SH-SY5Y (cell line): ENCODE measurements around the gene STAMBP.

Experiments used
- GATA2 ChIP-seq: IDR thresholded peaks from 2 replicates; pipeline ENCODE4 v1.6.1; 2011; ENCODE audit warnings: mild to moderate bottlenecking, low read depth, low read length
- GATA3 ChIP-seq: IDR thresholded peaks from 2 replicates; pipeline ENCODE4 v1.6.1; 2011; ENCODE audit warnings: low read depth, mild to moderate bottlenecking, low read length, moderate library complexity

Gene STAMBP

GRCh38 chr2:73827660-73828388, 937 bp upstream of the STAMBP start:
- TF ChIP-seq GATA2 (no peak), GATA3 (no peak)

- TF ChIP-seq GATA2 (no peak), GATA3 (no peak)
These were observed 358 bp upstream of the STAMBP start for GRCh38 chr2:73828389-73828817.

GRCh38 chr2:73830871-73831401, 2.2 kb downstream of the STAMBP start:
- TF ChIP-seq GATA2, result no peak
- no peak for TF ChIP-seq GATA3

- no peak for TF ChIP-seq GATA3
- TF ChIP-seq GATA2, result no peak
These were observed 4.2 kb downstream of the STAMBP start for GRCh38 chr2:73832930-73833329.

- TF ChIP-seq GATA3 (no peak), GATA2 (no peak)
These were observed 7.6 kb downstream of the STAMBP start for GRCh38 chr2:73836141-73836943.

GRCh38 chr2:73837847-73838585, 9.3 kb downstream of the STAMBP start:
- TF ChIP-seq GATA3, result no peak
- no peak for TF ChIP-seq GATA2

GRCh38 chr2:73838889-73839534, 10.3 kb downstream of the STAMBP start:
- TF ChIP-seq GATA2, result no peak
- no peak for TF ChIP-seq GATA3

- TF ChIP-seq GATA3 (no peak), GATA2 (no peak)
These were observed 11.1 kb downstream of the STAMBP start for GRCh38 chr2:73839653-73840411.

GRCh38 chr2:73841912-73842738, 13.4 kb downstream of the STAMBP start:
- no peak for TF ChIP-seq GATA2
- no peak for TF ChIP-seq GATA3

GRCh38 chr2:73842739-73843019, 13.9 kb downstream of the STAMBP start:
- TF ChIP-seq GATA3, result no peak

GRCh38 chr2:73844087-73844486, 15.3 kb downstream of the STAMBP start:
- no peak for TF ChIP-seq GATA3
- no peak for TF ChIP-seq GATA2

GRCh38 chr2:73850009-73850408, 21.2 kb downstream of the STAMBP start:
- TF ChIP-seq GATA2 (no peak), GATA3 (no peak)
